CD4-positive, CD25-positive, alpha-beta regulatory T cell (primary cell): Measurements from ENCODE around the gene GALNT2. TPM values are rescaled to one million over a fixed set of nuclear protein-coding genes. Genes with fewer than 3 reads are reported as not detected.
A peak's percentile ranks its signal among the peaks of the same experiment; 100 is the strongest.

Source experiments
- ATAC-seq, 2 donors: fragments of 150-1000 bp; cut with Tn5 transposase; one replicate each; pipeline ENCODE4 v1.10.0; 2021; ENCODE audit warnings: low read depth in 2 of 2, moderate number of reproducible peaks in 2 of 2, moderate library complexity in 1 of 2
- DNase-seq, 3 donors: peaks; one replicate each; pipeline versions ENCODE4 v3.0.0 to v3.0.0-alpha.2; 2012 to 2022; ENCODE audit warnings: mixed read lengths in 1 of 3
- H3K27ac ChIP-seq: one replicate; pipeline ENCODE4 v1.7.0; 2013; ENCODE audit warnings: mild to moderate bottlenecking, low read length; ENCODE audit not compliant: insufficient read depth, poor library complexity, severe bottlenecking
- H3K27me3 ChIP-seq: one replicate; pipeline ENCODE4 v1.7.0; 2013; ENCODE audit warnings: low read length; ENCODE audit not compliant: control insufficient read depth, insufficient read depth
- H3K36me3 ChIP-seq: one replicate; pipeline ENCODE4 v1.7.0; 2013; ENCODE audit warnings: mild to moderate bottlenecking, low read length, moderate library complexity; ENCODE audit not compliant: control insufficient read depth, insufficient read depth
- H3K4me1 ChIP-seq: 2 replicates; pipeline ENCODE4 v1.7.0; 2013; ENCODE audit warnings: mild to moderate bottlenecking, low read length; ENCODE audit not compliant: insufficient read depth, control insufficient read depth, poor library complexity, severe bottlenecking
- H3K4me3 ChIP-seq: one replicate; pipeline ENCODE4 v1.7.0; 2013; ENCODE audit warnings: low read depth, mild to moderate bottlenecking, low read length, moderate library complexity
- H3K9me3 ChIP-seq, 2 experiments: 1 replicate in 1 of 2; 2 replicates in 1 of 2; pipeline ENCODE4 v1.7.0; 2013; ENCODE audit warnings: low read length in 2 of 2, mild to moderate bottlenecking in 1 of 2, moderate library complexity in 1 of 2; ENCODE audit not compliant: control insufficient read depth in 2 of 2
- H3K27ac Mint-ChIP-seq, 3 donors: one replicate each; pipeline ENCODE4 v1.8.0; 2020 to 2022; ENCODE audit warnings: mild to moderate bottlenecking in 3 of 3, mixed read lengths in 3 of 3, moderate library complexity in 2 of 3
- H3K27me3 Mint-ChIP-seq: one replicate; pipeline ENCODE4 v1.8.0; 2022; ENCODE audit warnings: mild to moderate bottlenecking, mixed read lengths
- H3K36me3 Mint-ChIP-seq: one replicate; pipeline ENCODE4 v1.8.0; 2020; ENCODE audit warnings: mixed read lengths
- H3K4me1 Mint-ChIP-seq, 4 donors: one replicate each; pipeline ENCODE4 v1.8.0; 2020 to 2022; ENCODE audit warnings: mixed read lengths in 4 of 4, mild to moderate bottlenecking in 1 of 4
- H3K4me3 Mint-ChIP-seq, 4 donors: one replicate each; pipeline ENCODE4 v1.8.0; 2020 to 2022; ENCODE audit warnings: mild to moderate bottlenecking in 4 of 4, mixed read lengths in 4 of 4, moderate library complexity in 3 of 4
- H3K9me3 Mint-ChIP-seq, 7 donors: one replicate each; pipeline ENCODE4 v1.8.0; 2020 to 2022; ENCODE audit warnings: mixed read lengths in 7 of 7, mild to moderate bottlenecking in 3 of 7, moderate library complexity in 2 of 7
- polyA plus RNA-seq, 4 donors: library from polyadenylated mRNA; unstranded; fragments of 300-500 nt; fragmentation: Illumina TruSeq; gene quantifications; one replicate each; pipeline ENCODE4 v1.2.3, GENCODE V29; 2021
- total RNA-seq: library from RNA; stranded (reverse); gene quantifications from one replicate; pipeline ENCODE4 v1.2.3, GENCODE V29; 2022

The GALNT2 gene
- total and polyA plus RNA-seq, 5 donors from 2014 or later: 10.9 to 15.8 (median 13.1) TPM

DNA sequence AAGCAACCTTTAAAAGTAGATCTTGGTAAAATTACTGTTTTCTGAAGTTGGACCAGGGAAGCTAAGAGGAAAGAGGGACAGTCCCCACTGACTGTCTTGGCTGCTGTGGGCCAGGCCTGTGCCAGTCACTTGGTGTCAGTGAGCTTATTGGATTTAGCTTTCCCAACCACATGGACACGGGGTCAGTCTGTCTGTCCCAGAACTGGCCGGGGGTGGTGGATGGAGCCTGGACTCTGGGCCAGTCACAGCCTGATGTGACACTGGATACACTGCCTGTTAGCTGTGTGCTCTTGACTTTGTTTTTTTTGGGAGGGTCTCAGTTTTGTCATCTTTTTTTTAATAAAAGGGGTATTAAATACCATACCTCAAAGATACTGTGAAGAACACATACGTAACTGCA, 96.7 kb downstream of the GALNT2 start:
- Mint-ChIP-seq H3K4me1 (peaks cover 4 to 19% (median 9%) of the 10 kb centered on the region in 4 donors), H3K4me3 (no peak overlapping the region), H3K27ac (no peak overlapping the region), H3K36me3 (no peaks in the 10 kb centered on the region), H3K9me3 (no peaks in the 10 kb centered on the region), H3K27me3 (no peaks in the 10 kb centered on the region)
- no peak overlapping the region for H3K27ac ChIP-seq
- ATAC-seq (no peak), DNase-seq (no peak)
- H3K9me3 ChIP-seq: no peaks in the 10 kb centered on the region
- H3K4me3 ChIP-seq: no peak overlapping the region
- no peaks in the 10 kb centered on the region for H3K4me1 ChIP-seq
- no peaks in the 10 kb centered on the region for H3K27me3 ChIP-seq
- H3K36me3 ChIP-seq: no peaks in the 10 kb centered on the region

GRCh38 chr1:230165536-230165935, 98.5 kb downstream of the GALNT2 start:
- Histone ChIP-seq H3K9me3 (no peaks in the 10 kb centered on the region), H3K4me1 (peaks cover 7% of the 10 kb centered on the region), H3K27me3 (no peaks in the 10 kb centered on the region), H3K4me3 (no peak overlapping the region), H3K36me3 (no peaks in the 10 kb centered on the region), H3K27ac (no peak overlapping the region)
- ATAC-seq (no peak), DNase-seq (no peak)
- Mint-ChIP-seq H3K4me3 (no peak overlapping the region), H3K9me3 (no peaks in the 10 kb centered on the region), H3K4me1 (peaks cover 15 to 27% (median 21%) of the 10 kb centered on the region in 4 donors), H3K27me3 (no peaks in the 10 kb centered on the region), H3K36me3 (no peaks in the 10 kb centered on the region), H3K27ac (no peak overlapping the region)

DNA sequence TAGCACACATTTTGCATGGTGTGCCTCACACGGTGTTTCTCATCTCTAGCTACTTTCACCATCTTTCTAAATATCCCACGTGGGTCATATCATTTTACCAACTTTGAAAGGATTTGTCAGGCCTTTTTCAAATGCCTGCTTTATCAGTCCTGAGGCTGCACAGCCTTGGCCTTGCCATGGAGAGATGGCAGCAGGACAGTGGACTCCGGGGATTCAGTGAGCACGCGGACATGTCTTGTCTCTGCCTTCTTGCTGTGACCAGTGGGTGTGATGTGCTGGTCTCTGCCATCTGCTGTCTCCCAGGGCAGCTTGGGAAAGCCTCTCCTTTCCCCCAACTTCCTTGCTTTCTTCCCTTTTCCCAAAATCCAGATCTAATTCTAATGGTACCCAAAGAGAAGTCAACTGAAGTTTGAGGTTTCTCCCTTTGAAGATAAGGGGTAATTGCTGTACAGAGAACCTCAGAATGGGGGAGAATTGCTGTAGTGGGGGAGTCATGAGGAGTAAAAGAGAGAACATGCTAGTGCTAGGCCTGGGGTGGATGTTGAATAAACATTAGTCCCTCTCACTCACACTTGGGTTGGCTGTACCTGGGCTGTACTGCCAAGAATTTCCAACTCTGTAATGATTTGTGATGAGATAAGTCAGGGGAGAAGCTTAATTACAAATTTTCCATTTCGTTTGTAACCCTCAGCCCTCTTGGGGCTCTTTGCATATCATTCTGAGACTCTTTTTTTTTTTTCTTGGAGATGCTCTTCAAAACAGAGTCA, 99.5 kb downstream of the GALNT2 start:
- Histone ChIP-seq H3K36me3 (no peaks in the 10 kb centered on the region), H3K27me3 (no peaks in the 10 kb centered on the region), H3K4me3 (no peak overlapping the region), H3K27ac (no peak overlapping the region), H3K9me3 (no peaks in the 10 kb centered on the region), H3K4me1 (peaks cover 7% of the 10 kb centered on the region)
- H3K36me3 Mint-ChIP-seq: no peaks in the 10 kb centered on the region
- peaks cover 15 to 27% (median 24%) of the 10 kb centered on the region in 4 donors for H3K4me1 Mint-ChIP-seq
- ATAC-seq: no peak
- no peaks in the 10 kb centered on the region for H3K9me3 Mint-ChIP-seq
- no peak for DNase-seq
- no peak overlapping the region for H3K4me3 Mint-ChIP-seq
- H3K27ac Mint-ChIP-seq: peak overlapping the region in 1 of 3 donors; percentile 27
- no peaks in the 10 kb centered on the region for H3K27me3 Mint-ChIP-seq

GRCh38 chr1:230167419-230167852, 100.4 kb downstream of the GALNT2 start:
- Histone ChIP-seq H3K4me3 (no peak overlapping the region), H3K27me3 (no peaks in the 10 kb centered on the region), H3K36me3 (no peaks in the 10 kb centered on the region), H3K9me3 (no peaks in the 10 kb centered on the region), H3K4me1 (peaks cover 7% of the 10 kb centered on the region), H3K27ac (no peak overlapping the region)
- ATAC-seq (peak; percentile 39 to 48), DNase-seq (peak in 2 of 3 donors; percentile 47 to 72)
- no peaks in the 10 kb centered on the region for H3K36me3 Mint-ChIP-seq
- H3K9me3 Mint-ChIP-seq: no peaks in the 10 kb centered on the region
- no peaks in the 10 kb centered on the region for H3K27me3 Mint-ChIP-seq
- H3K4me3 Mint-ChIP-seq: no peak overlapping the region
- H3K27ac Mint-ChIP-seq: peak overlapping the region in 2 of 3 donors; percentile 0 to 84
- peaks cover 17 to 25% (median 23%) of the 10 kb centered on the region in 4 donors for H3K4me1 Mint-ChIP-seq

DNA sequence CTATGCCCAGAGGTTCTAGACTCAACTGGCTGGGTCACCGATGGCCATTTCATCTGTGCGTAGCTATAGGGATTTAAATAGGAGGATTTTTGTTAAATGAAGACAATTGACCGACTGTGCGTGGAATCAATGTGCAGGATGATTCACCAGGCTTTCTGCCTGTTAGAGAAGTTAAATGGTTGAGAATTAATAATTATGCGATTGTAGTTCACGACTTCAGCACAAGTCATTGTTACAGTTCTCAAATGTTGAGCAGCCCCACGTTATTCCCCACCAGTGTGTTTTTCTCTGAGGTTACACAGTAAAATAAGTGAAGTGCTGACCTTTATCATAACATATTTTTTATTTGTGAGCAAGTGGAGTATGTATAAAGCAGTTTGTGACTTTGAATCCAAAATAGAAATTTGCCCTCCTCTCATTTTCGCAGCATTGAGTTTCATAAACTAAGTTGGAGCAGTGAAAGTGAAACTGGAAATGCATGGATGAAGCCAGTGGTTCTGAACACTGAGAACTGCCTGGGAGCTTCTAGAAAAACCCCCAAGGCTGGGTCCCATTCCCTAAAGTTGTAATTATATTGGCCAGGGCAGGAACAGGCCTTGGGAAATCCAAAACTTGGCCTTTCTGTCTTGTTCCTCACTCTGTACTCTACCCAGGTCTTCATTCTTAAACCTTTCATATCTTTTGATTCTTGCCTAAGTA, 102.6 kb downstream of the GALNT2 start:
- Histone ChIP-seq H3K4me3 (peak overlapping the region; percentile 44), H3K27me3 (no peaks in the 10 kb centered on the region), H3K36me3 (no peaks in the 10 kb centered on the region), H3K9me3 (no peaks in the 10 kb centered on the region), H3K27ac (no peak overlapping the region), H3K4me1 (peaks cover 7% of the 10 kb centered on the region)
- Mint-ChIP-seq H3K27me3 (no peaks in the 10 kb centered on the region), H3K9me3 (no peaks in the 10 kb centered on the region), H3K27ac (peak overlapping the region in 2 of 3 donors; percentile 24 to 52), H3K36me3 (no peaks in the 10 kb centered on the region), H3K4me3 (peak overlapping the region in 3 of 4 donors; percentile 13 to 66 (median 57)), H3K4me1 (peaks cover 21 to 25% (median 23%) of the 10 kb centered on the region in 4 donors)
- no peak for ATAC-seq
- peak in 1 of 3 donors; percentile 50 for DNase-seq

DNA sequence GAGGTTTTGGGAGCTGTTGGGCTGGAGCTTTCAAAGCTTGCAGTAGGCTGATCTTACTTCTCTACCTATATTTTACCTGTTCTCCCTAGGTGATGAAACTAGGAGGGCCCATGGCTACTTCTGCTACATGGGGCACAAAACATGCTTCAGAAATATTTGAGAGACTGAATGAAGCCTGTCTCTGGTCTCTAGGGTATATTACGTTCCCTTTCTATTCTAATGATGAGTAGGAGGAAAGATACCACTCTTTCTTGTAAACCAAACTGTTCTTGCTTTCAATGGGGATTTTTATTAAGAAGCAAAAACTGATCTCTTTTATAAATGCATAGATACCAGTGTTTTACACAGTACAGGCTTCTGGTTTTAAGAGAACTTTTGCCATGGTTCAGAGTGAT, 103.1 kb downstream of the GALNT2 start:
- Histone ChIP-seq H3K4me3 (peak overlapping the region; percentile 44), H3K36me3 (no peaks in the 10 kb centered on the region), H3K27ac (no peak overlapping the region), H3K27me3 (no peaks in the 10 kb centered on the region), H3K9me3 (no peaks in the 10 kb centered on the region), H3K4me1 (peaks cover 7% of the 10 kb centered on the region)
- no peak for ATAC-seq
- peak overlapping the region in 2 of 3 donors; percentile 24 to 52 for H3K27ac Mint-ChIP-seq
- no peaks in the 10 kb centered on the region for H3K36me3 Mint-ChIP-seq
- DNase-seq: no peak
- H3K27me3 Mint-ChIP-seq: no peaks in the 10 kb centered on the region
- no peaks in the 10 kb centered on the region for H3K9me3 Mint-ChIP-seq
- peak overlapping the region in 2 of 4 donors; percentile 57 to 66 for H3K4me3 Mint-ChIP-seq
- H3K4me1 Mint-ChIP-seq: peaks cover 21 to 25% (median 24%) of the 10 kb centered on the region in 4 donors

DNA sequence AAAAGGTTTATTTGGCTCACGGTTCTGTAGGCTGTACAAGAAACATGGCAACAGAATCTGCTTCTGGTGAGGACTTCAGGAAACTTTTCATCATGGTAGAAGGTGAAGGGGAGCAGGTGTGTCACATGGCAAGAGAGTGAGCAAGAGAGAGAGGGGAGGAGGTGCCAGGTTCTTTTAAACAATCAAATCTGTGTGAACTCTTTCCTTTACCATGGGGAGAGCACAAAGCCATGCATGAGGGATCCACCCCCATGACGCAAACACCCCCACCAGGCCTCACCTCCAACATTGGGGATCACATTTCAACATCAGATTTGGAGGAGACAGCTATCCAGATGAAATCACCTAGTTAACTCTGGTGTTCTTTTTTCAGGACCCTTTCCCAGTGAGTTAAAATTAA, 103.6 kb downstream of the GALNT2 start:
- Histone ChIP-seq H3K27me3 (no peaks in the 10 kb centered on the region), H3K4me3 (no peak overlapping the region), H3K9me3 (no peaks in the 10 kb centered on the region), H3K36me3 (no peaks in the 10 kb centered on the region), H3K27ac (no peak overlapping the region), H3K4me1 (peaks cover 7% of the 10 kb centered on the region)
- DNase-seq (no peak), ATAC-seq (no peak)
- Mint-ChIP-seq H3K9me3 (no peaks in the 10 kb centered on the region), H3K4me3 (no peak overlapping the region), H3K27ac (peak overlapping the region in 1 of 3 donors; percentile 24), H3K4me1 (peaks cover 21 to 25% (median 24%) of the 10 kb centered on the region in 4 donors), H3K36me3 (no peaks in the 10 kb centered on the region), H3K27me3 (no peaks in the 10 kb centered on the region)
